WTC11 (cell line): ENCODE results near the gene DFFB. TPM values are rescaled to one million over a fixed set of nuclear protein-coding genes. Genes with fewer than 3 reads are reported as not detected.

Experiments
- AR ChIP-seq: fragments of 250-450 bp; sonication (Bioruptor Pico); IDR thresholded peaks from 2 replicates; pipeline ENCODE4 v1.9.0; 2021; ENCODE audit warnings: mild to moderate bottlenecking
- ATF2 ChIP-seq: sonication (generic); formaldehyde crosslinking; IDR thresholded peaks from 2 replicates; pipeline ENCODE4 v1.8.1; 2022; ENCODE audit warnings: low read depth, missing genetic modification reagents, borderline replicate concordance
- CBFB ChIP-seq: sonication (generic); formaldehyde crosslinking; IDR thresholded peaks from 2 replicates; pipeline ENCODE4 v1.8.1; 2022; ENCODE audit warnings: mild to moderate bottlenecking, low read depth, missing genetic modification reagents
- CREB1 ChIP-seq: sonication (generic); formaldehyde crosslinking; IDR thresholded peaks from 2 replicates; pipeline ENCODE4 v1.8.0; 2023; ENCODE audit warnings: mild to moderate bottlenecking, missing genetic modification reagents
- ELF4 ChIP-seq: sonication (generic); formaldehyde crosslinking; IDR thresholded peaks from 2 replicates; pipeline ENCODE4 v1.8.1; 2022; ENCODE audit warnings: low read depth, mild to moderate bottlenecking, moderate library complexity, missing genetic modification reagents
- ESRRA ChIP-seq: sonication (generic); formaldehyde crosslinking; IDR thresholded peaks from 2 replicates; pipeline ENCODE4 v1.8.1; 2022; ENCODE audit warnings: mild to moderate bottlenecking, missing genetic modification reagents, borderline replicate concordance
- ETV6 ChIP-seq: sonication (generic); formaldehyde crosslinking; IDR thresholded peaks from 2 replicates; pipeline ENCODE4 v1.8.1; 2022; ENCODE audit warnings: mild to moderate bottlenecking, missing genetic modification reagents
- HMGA2 ChIP-seq: fragments of 250-450 bp; sonication (Bioruptor Pico); IDR thresholded peaks from 2 replicates; pipeline ENCODE4 v1.4.0; 2021; ENCODE audit warnings: mild to moderate bottlenecking, moderate library complexity
- MYBL2 ChIP-seq: sonication (generic); formaldehyde crosslinking; IDR thresholded peaks from 2 replicates; pipeline ENCODE4 v1.8.1; 2023; ENCODE audit warnings: mild to moderate bottlenecking, moderate library complexity, missing genetic modification reagents
- NFYB ChIP-seq: sonication (generic); formaldehyde crosslinking; conservative IDR thresholded peaks from 2 replicates; pipeline ENCODE4 v1.8.0; 2022; ENCODE audit warnings: low read depth, missing genetic modification reagents
- NR2C2 ChIP-seq: sonication (generic); formaldehyde crosslinking; IDR thresholded peaks from 2 replicates; pipeline ENCODE4 v1.8.0; 2022; ENCODE audit warnings: mild to moderate bottlenecking, missing genetic modification reagents
- NR3C1 ChIP-seq: sonication (generic); formaldehyde crosslinking; conservative IDR thresholded peaks from 2 replicates; pipeline ENCODE4 v1.8.1; 2023; ENCODE audit warnings: low read depth, mild to moderate bottlenecking, missing genetic modification reagents
- PRRX2 ChIP-seq: fragments of 250-450 bp; sonication (Bioruptor Pico); IDR thresholded peaks from 2 replicates; pipeline ENCODE4 v1.8.0; 2021; ENCODE audit warnings: mild to moderate bottlenecking
- RELA ChIP-seq: sonication (generic); formaldehyde crosslinking; IDR thresholded peaks from 2 replicates; pipeline ENCODE4 v1.8.1; 2022; ENCODE audit warnings: missing genetic modification reagents, mild to moderate bottlenecking, borderline replicate concordance
- RORB ChIP-seq: fragments of 250-450 bp; sonication (Bioruptor Pico); IDR thresholded peaks from 2 replicates; pipeline ENCODE4 v1.9.0; 2021; ENCODE audit warnings: mild to moderate bottlenecking
- SOX15 ChIP-seq: fragments of 250-450 bp; sonication (Bioruptor Pico); IDR thresholded peaks from 2 replicates; pipeline ENCODE4 v1.9.0; 2021; ENCODE audit warnings: mild to moderate bottlenecking
- TEAD1 ChIP-seq: sonication (generic); formaldehyde crosslinking; IDR thresholded peaks from 2 replicates; pipeline ENCODE4 v1.8.0; 2022; ENCODE audit warnings: mild to moderate bottlenecking, missing genetic modification reagents
- TP53 ChIP-seq: sonication (generic); formaldehyde crosslinking; IDR thresholded peaks from 2 replicates; pipeline ENCODE4 v1.8.1; 2023; ENCODE audit warnings: mild to moderate bottlenecking, missing genetic modification reagents
- ZBTB43 ChIP-seq: sonication (generic); formaldehyde crosslinking; IDR thresholded peaks from 2 replicates; pipeline ENCODE4 v1.8.1; 2023; ENCODE audit warnings: mild to moderate bottlenecking, missing genetic modification reagents
- ZNF317 ChIP-seq: sonication (generic); formaldehyde crosslinking; IDR thresholded peaks from 2 replicates; pipeline ENCODE4 v1.8.1; 2023; ENCODE audit warnings: low read depth, mild to moderate bottlenecking, moderate library complexity, missing genetic modification reagents, borderline replicate concordance
- ZNF512 ChIP-seq: sonication (generic); formaldehyde crosslinking; IDR thresholded peaks from 2 replicates; pipeline ENCODE4 v1.8.1; 2022; ENCODE audit warnings: missing genetic modification reagents, borderline replicate concordance
- ZNF532 ChIP-seq: fragments of 250-450 bp; sonication (Bioruptor Pico); IDR thresholded peaks from 2 replicates; pipeline ENCODE4 v1.9.0; 2021; ENCODE audit warnings: mild to moderate bottlenecking, borderline replicate concordance
- ZNF671 ChIP-seq: fragments of 250-450 bp; sonication (Bioruptor Pico); IDR thresholded peaks from 2 replicates; pipeline ENCODE4 v1.8.0; 2021; ENCODE audit warnings: mild to moderate bottlenecking
- total RNA-seq: library from RNA; stranded (reverse); gene quantifications from 3 replicates; pipeline ENCODE4 v1.2.3, GENCODE V29; 2021
- TF ChIP-seq, protein P1 (sequence below): sonication (generic); formaldehyde crosslinking; IDR thresholded peaks from 2 replicates; pipeline ENCODE4 v1.8.0; 2022; ENCODE audit warnings: mild to moderate bottlenecking, missing genetic modification reagents
- TF ChIP-seq, protein P2 (sequence below): sonication (generic); formaldehyde crosslinking; IDR thresholded peaks from 2 replicates; pipeline ENCODE4 v1.8.1; 2023; ENCODE audit warnings: mild to moderate bottlenecking, missing genetic modification reagents, moderate library complexity

Gene DFFB
- total RNA-seq, 1 experiment from 2014 or later = 9.2 TPM

DNA sequence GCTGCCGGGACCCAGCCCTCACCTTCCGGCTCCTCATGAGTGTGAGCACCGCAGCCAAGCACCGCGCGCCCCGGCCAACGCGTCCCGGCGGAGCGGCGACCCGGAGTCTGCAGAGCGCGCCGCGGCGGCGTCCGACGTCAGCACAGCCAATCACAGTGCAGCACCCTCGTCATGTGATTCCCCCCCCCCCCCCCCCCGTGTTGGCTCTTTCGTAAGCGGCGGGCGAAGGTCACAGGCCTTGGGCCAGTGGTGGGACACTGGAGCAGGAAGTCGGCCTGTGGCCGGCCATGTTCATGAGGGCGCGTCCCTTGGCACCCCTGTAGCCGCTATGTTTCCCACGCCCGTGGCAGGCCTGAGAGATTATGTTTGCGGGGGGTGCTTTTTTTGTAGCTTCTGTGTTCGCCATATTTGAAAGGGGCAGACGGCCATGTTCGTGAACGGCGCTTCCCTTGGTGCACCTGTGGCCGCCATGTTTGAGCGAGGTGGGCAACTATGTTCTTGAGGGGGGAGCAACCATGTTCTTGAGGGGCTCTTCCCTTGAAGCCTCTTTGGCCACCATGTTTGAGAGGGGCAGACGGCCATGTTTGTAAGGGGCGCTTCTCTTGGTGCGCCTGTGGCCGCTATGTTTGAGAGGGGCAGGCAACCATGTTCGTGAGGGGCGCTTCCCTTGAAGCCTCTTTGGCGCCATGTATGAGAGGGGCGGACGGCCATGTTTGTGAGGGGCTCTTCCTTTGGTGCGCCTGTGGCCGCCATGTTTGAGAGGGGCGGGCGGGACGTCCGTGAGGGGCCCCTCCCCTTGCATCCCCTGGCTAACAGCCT lies 43.1 kb downstream of the DFFB start, which contains the start of gene C1orf174 (continued):
- TF ChIP-seq HMGA2 (CRISPR knock-in tag) (no peak), ELF4 (CRISPR knock-in tag) (no peak), ZNF671 (no peak), CREB1 (CRISPR knock-in tag) (no peak), NR3C1 (no peak), NFYB (peak; percentile 52), TP53 (CRISPR knock-in tag) (no peak), CBFB (no peak), SOX15 (CRISPR knock-in tag) (no peak), MYBL2 (CRISPR knock-in tag) (no peak; the same call in 1 of the 2 replicates), PRRX2 (CRISPR knock-in tag) (no peak), NR2C2 (CRISPR knock-in tag) (no peak), ESRRA (CRISPR knock-in tag) (no peak), ZBTB43 (no peak), RORB (CRISPR knock-in tag) (no peak), ZNF512 (CRISPR knock-in tag) (no peak), ZNF532 (CRISPR knock-in tag) (no peak), ATF2 (no peak), TEAD1 (CRISPR knock-in tag) (no peak; the same call in 1 of the 2 replicates), RELA (no peak), ZNF317 (no peak), ETV6 (CRISPR knock-in tag) (no peak; the same call in 1 of the 2 replicates), AR (CRISPR knock-in tag) (no peak)
- TF ChIP-seq, protein P1, sequence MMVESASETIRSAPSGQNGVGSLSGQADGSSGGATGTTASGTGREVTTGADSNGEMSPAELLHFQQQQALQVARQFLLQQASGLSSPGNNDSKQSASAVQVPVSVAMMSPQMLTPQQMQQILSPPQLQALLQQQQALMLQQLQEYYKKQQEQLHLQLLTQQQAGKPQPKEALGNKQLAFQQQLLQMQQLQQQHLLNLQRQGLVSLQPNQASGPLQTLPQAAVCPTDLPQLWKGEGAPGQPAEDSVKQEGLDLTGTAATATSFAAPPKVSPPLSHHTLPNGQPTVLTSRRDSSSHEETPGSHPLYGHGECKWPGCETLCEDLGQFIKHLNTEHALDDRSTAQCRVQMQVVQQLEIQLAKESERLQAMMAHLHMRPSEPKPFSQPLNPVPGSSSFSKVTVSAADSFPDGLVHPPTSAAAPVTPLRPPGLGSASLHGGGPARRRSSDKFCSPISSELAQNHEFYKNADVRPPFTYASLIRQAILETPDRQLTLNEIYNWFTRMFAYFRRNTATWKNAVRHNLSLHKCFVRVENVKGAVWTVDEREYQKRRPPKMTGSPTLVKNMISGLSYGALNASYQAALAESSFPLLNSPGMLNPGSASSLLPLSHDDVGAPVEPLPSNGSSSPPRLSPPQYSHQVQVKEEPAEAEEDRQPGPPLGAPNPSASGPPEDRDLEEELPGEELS (CRISPR knock-in tag) = no peak; the same call in 1 of the 2 replicates
- TF ChIP-seq, protein P2, sequence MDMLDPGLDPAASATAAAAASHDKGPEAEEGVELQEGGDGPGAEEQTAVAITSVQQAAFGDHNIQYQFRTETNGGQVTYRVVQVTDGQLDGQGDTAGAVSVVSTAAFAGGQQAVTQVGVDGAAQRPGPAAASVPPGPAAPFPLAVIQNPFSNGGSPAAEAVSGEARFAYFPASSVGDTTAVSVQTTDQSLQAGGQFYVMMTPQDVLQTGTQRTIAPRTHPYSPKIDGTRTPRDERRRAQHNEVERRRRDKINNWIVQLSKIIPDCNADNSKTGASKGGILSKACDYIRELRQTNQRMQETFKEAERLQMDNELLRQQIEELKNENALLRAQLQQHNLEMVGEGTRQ (CRISPR knock-in tag) = peak; percentile 92
